ENCODE measurements around the gene NUAK1.
A peak's percentile ranks its signal among the peaks of the same experiment; 100 is the strongest.

NUAK1 gene

GRCh38 chr12:106108185-106108835 lies 30.4 kb downstream of the NUAK1 start:
- no peak for DNase-seq

- no peak for DNase-seq
Measured at GRCh38 chr12:106107566-106107965, 31.2 kb downstream of the NUAK1 start.

- no peak for DNase-seq
Measured at GRCh38 chr12:106106892-106107291, 31.9 kb downstream of the NUAK1 start.

- peak in 1 of 2 experiments; percentile 14 for DNase-seq
Measured at GRCh38 chr12:106106061-106106566, 32.6 kb downstream of the NUAK1 start.

GRCh38 chr12:106101803-106102202 lies 37.0 kb downstream of the NUAK1 start:
- no peak for DNase-seq

GRCh38 chr12:106098691-106099200 lies 40.0 kb downstream of the NUAK1 start:
- DNase-seq, result no peak

GRCh38 chr12:106097011-106097410 lies 41.7 kb downstream of the NUAK1 start:
- no peak for DNase-seq

- no peak for DNase-seq
Measured at GRCh38 chr12:106096376-106096775, 42.4 kb downstream of the NUAK1 start.

- no peak for DNase-seq
Measured at GRCh38 chr12:106094304-106094703, 44.5 kb downstream of the NUAK1 start.

GRCh38 chr12:106093246-106093645 lies 45.5 kb downstream of the NUAK1 start:
- DNase-seq, result peak in 1 of 2 experiments; percentile 29

- DNase-seq, result no peak
Measured at GRCh38 chr12:106091446-106091820, 47.3 kb downstream of the NUAK1 start.

GRCh38 chr12:106090591-106091445 lies 47.9 kb downstream of the NUAK1 start:
- no peak for DNase-seq

- DNase-seq, result no peak
Measured at GRCh38 chr12:106089935-106090334, 48.8 kb downstream of the NUAK1 start.

- DNase-seq, result no peak
Measured at GRCh38 chr12:106088811-106089485, 49.8 kb downstream of the NUAK1 start.

- no peak for DNase-seq
Measured at GRCh38 chr12:106088246-106088808, 50.4 kb downstream of the NUAK1 start.

- DNase-seq, result no peak
Measured at GRCh38 chr12:106086696-106087095, 52.1 kb downstream of the NUAK1 start.

- DNase-seq, result no peak
Measured at GRCh38 chr12:106085213-106085612, 53.5 kb downstream of the NUAK1 start.

- no peak for DNase-seq
Measured at GRCh38 chr12:106084759-106085158, 54.0 kb downstream of the NUAK1 start.

GRCh38 chr12:106084014-106084671 lies 54.6 kb downstream of the NUAK1 start:
- DNase-seq, result no peak

GRCh38 chr12:106082216-106083175 lies 56.3 kb downstream of the NUAK1 start:
- DNase-seq, result no peak

- DNase-seq, result no peak
Measured at GRCh38 chr12:106081606-106082005, 57.1 kb downstream of the NUAK1 start.

All from NCI-H524 (cell line).